Ascending aorta (tissue), 2 donors: ENCODE results near the gene UNC13C. TPM values are rescaled to one million over a fixed set of nuclear protein-coding genes. Genes with fewer than 3 reads are reported as not detected.

Source experiments
- DNase-seq, 2 donors: peaks; one replicate each; pipeline ENCODE4 v3.0.0-alpha.2; 2019; ENCODE audit warnings: low spot score in 2 of 2
- H3K27ac ChIP-seq, 2 donors: fragments of 200-600 bp; sonication (generic); one replicate each; pipeline ENCODE4 v1.5.1; 2016 to 2017; ENCODE audit warnings: mild to moderate bottlenecking in 1 of 2
- H3K27me3 ChIP-seq: fragments of 200-600 bp; sonication (generic); one replicate; pipeline ENCODE4 v1.5.1; 2017
- H3K36me3 ChIP-seq, 2 donors: fragments of 200-600 bp; sonication (generic); one replicate each; pipeline ENCODE4 v1.5.1; 2016
- H3K4me1 ChIP-seq, 2 donors: fragments of 200-600 bp; sonication (generic); one replicate each; pipeline ENCODE4 v1.5.1; 2016 to 2017; ENCODE audit warnings: mild to moderate bottlenecking in 1 of 2
- H3K4me3 ChIP-seq, 2 donors: fragments of 200-600 bp; sonication (generic); one replicate each; pipeline ENCODE4 v1.5.1; 2016 to 2017; ENCODE audit warnings: mild to moderate bottlenecking in 1 of 2
- H3K9me3 ChIP-seq, 2 donors: fragments of 200-600 bp; sonication (generic); one replicate each; pipeline ENCODE4 v1.5.1; 2016
- intact Hi-C: fragments of 100-400 bp; cut with DNase I; formaldehyde crosslinking; loops from one replicate; pipeline ENCODE4 v1.15.1; 2023
- total RNA-seq: library from RNA; depleted of rRNA; stranded (reverse); fragments of >200 nt; gene quantifications from one replicate; pipeline ENCODE4 v1.1.0, GENCODE V29; 2016
- TF ChIP-seq, protein P1 (sequence below), 3 experiments: fragments of 200-600 bp in 2 of 3; fragments of 450-650 bp in 1 of 3; sonication (generic) in 2 of 3; IDR thresholded peaks; one replicate each; pipeline ENCODE4 v1.5.1; 2016 to 2019; ENCODE audit warnings: antibody characterized with exemption in 3 of 3, mild to moderate bottlenecking in 1 of 3, moderate library complexity in 1 of 3

UNC13C gene
- total RNA-seq, 1 donor from 2014 or later = 2.0 TPM

DNA sequence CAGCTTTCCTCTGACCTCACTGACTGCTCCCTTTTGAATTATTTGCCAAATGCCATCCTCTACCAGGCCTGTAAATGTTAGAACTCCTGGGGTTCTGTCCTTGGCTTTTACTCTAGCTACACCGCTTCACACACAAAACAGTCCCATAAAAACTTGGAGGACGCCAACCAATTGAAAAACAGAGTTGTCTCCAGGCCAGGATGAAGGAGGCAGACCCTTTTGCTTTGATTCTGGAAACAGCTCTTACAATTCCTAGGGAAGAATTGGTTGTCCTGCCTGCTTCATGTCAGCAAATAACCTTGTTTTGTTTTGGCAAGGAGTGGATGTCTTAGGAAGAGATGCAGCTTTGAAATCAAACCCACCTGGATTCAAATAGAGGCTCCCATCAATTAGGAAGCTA, 375.5 kb downstream of the UNC13C start:
- no peak overlapping the region for H3K4me3 ChIP-seq
- DNase-seq = no peak
- H3K4me1 ChIP-seq = no peaks in the 10 kb centered on the region
- H3K27me3 ChIP-seq = no peaks in the 10 kb centered on the region
- peaks cover 0 to 4% of the 10 kb centered on the region in 2 donors for H3K9me3 ChIP-seq
- intact Hi-C loops = no loop called here
- TF ChIP-seq, protein P1, sequence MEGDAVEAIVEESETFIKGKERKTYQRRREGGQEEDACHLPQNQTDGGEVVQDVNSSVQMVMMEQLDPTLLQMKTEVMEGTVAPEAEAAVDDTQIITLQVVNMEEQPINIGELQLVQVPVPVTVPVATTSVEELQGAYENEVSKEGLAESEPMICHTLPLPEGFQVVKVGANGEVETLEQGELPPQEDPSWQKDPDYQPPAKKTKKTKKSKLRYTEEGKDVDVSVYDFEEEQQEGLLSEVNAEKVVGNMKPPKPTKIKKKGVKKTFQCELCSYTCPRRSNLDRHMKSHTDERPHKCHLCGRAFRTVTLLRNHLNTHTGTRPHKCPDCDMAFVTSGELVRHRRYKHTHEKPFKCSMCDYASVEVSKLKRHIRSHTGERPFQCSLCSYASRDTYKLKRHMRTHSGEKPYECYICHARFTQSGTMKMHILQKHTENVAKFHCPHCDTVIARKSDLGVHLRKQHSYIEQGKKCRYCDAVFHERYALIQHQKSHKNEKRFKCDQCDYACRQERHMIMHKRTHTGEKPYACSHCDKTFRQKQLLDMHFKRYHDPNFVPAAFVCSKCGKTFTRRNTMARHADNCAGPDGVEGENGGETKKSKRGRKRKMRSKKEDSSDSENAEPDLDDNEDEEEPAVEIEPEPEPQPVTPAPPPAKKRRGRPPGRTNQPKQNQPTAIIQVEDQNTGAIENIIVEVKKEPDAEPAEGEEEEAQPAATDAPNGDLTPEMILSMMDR (IDR thresholded peaks at IDR 0.05) = no peak
- no peak overlapping the region for H3K27ac ChIP-seq
- no peaks in the 10 kb centered on the region for H3K36me3 ChIP-seq

DNA sequence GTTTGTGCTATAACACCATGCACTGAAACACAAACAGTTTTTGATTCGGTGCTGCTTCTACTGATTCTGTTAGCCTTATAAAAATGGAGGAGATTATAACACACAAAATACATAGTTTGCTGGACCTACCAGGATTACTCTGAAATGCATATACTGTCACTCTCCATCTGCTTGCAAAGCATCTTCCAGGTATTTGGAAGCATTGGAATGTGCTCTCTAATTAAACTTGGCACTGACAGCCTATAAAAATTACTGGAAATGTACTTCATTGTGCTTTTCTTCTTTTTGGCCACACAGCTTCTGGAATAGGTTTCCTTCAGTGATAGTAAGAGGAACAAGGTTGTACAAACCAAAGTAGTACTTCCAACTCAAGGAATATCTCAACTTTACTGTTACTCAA, 376.1 kb downstream of the UNC13C start:
- intact Hi-C loops = no loop called here
- no peaks in the 10 kb centered on the region for H3K36me3 ChIP-seq
- TF ChIP-seq, protein P1 (IDR thresholded peaks at IDR 0.05) = no peak

DNA sequence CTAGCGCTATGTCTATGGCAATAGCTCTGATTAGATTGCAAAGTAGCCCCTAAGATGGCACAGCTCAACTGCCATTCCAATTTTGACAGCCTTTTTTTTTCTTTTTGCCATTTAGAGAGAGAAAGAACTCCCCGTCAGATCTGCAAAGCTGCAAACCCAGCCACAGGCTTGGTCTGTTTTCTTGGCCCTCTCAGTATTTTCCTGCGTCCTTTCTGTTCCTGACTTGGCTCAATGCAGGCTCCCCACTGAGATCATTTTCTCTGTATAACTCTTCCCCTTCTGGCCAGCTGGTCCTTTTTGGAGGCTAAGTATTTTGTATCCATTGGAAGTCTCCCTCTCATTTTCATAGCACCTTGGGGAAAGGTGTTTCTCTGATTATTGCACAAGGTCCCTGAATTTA, 386.7 kb downstream of the UNC13C start:
- Histone ChIP-seq H3K4me1 (no peaks in the 10 kb centered on the region), H3K9me3 (peaks cover 0 to 13% of the 10 kb centered on the region in 2 donors), H3K27ac (no peak overlapping the region), H3K27me3 (no peaks in the 10 kb centered on the region), H3K4me3 (no peak overlapping the region), H3K36me3 (no peaks in the 10 kb centered on the region)
- intact Hi-C loops = no loop called here
- TF ChIP-seq, protein P1 (IDR thresholded peaks at IDR 0.05) = no peak
- DNase-seq = no peak

More for the DNA sequence above, 376.1 kb downstream of the UNC13C start:
- Histone ChIP-seq H3K4me1 (no peaks in the 10 kb centered on the region), H3K9me3 (peaks cover 0 to 8% of the 10 kb centered on the region in 2 donors), H3K27ac (no peak overlapping the region), H3K4me3 (no peak overlapping the region), H3K27me3 (no peaks in the 10 kb centered on the region)
- no peak for DNase-seq

DNA sequence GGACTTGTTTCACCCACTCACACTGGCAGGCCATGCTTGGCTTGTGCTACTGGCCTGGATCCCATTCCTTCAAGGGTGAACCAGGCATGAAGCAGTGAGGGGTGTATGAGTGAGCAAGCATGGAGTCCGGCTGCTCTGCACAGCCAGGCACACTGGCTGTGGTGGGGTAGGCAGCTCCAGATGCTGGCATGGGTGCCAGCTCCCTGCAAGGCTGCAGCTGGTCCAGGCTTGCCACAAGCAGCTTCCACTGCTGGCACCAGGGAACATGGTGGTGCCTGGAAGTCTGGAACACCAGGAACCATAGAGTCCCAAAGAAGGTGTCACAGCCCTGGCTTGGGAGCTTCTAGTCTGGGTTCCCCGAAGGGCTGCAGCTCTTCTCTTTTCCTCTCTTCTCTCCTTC, 395.1 kb downstream of the UNC13C start:
- intact Hi-C loops = no loop called here
- Histone ChIP-seq H3K4me1 (no peaks in the 10 kb centered on the region), H3K36me3 (no peaks in the 10 kb centered on the region), H3K4me3 (no peak overlapping the region), H3K27me3 (no peaks in the 10 kb centered on the region), H3K9me3 (no peaks in the 10 kb centered on the region), H3K27ac (no peak overlapping the region)
- no peak for DNase-seq
- TF ChIP-seq, protein P1 (IDR thresholded peaks at IDR 0.05) = no peak

DNA sequence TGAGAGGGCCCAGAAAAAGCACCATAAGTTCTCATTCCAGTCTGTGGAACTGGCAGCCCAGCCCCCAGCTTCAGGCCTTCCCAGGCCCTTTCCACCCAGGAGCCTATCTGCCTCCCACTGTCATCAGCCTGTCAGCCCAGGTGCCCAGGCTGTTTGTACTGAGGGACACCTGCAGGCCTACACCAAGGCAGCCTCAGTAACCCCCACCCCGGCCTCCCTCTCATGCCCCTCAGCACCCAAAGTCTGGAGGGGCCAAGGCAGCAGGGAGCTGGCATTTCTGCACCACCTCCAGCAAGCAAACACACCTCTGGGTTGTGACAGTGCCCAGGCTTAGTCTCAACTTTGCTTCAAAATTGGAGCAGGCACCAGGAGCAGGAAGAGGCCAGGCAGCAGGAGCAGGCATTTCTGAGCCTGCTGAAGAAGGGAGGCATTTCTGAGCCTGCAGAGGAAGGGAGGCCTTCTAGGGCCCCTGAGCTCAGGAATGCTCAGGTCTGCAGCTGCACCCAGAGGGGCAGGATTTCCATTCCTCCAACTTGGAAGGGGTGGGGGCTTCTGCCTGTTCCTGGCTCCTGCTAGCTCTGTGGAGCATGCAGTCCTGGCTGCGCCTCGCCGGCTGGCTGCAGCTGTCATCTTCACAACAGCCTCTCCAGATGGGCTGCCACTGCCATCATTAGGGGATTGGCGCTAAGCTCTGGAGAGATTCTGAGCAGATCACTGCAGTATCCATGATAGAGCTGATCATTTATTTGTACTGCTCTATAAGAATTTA, 396.1 kb downstream of the UNC13C start:
- Histone ChIP-seq H3K27ac (no peak overlapping the region), H3K4me3 (no peak overlapping the region), H3K9me3 (no peaks in the 10 kb centered on the region), H3K27me3 (no peaks in the 10 kb centered on the region), H3K4me1 (no peaks in the 10 kb centered on the region), H3K36me3 (no peaks in the 10 kb centered on the region)
- TF ChIP-seq, protein P1 (IDR thresholded peaks at IDR 0.05) = no peak
- intact Hi-C loops = no loop called here
- no peak for DNase-seq
